HEK293T (cell line): ENCODE results near the gene VAT1.

Source experiments
- ARNT ChIP-seq: fragments of 450-650 bp; IDR thresholded peaks from 2 replicates; pipeline ENCODE4 v1.6.1; 2017; ENCODE audit warnings: mild to moderate bottlenecking
- BHLHE40 ChIP-seq: fragments of 450-650 bp; IDR thresholded peaks from 2 replicates; pipeline ENCODE4 v1.6.1; 2016; ENCODE audit warnings: mild to moderate bottlenecking, moderate library complexity, borderline replicate concordance
- ELF4 ChIP-seq: fragments of 450-650 bp; IDR thresholded peaks from 2 replicates; pipeline ENCODE4 v1.6.1; 2017; ENCODE audit warnings: antibody characterized with exemption
- FOXA1 ChIP-seq: fragments of 450-650 bp; IDR thresholded peaks from 2 replicates; pipeline ENCODE4 v1.6.1; 2016; ENCODE audit warnings: mild to moderate bottlenecking
- FOXM1 ChIP-seq: fragments of 450-650 bp; IDR thresholded peaks from 2 replicates; pipeline ENCODE4 v1.6.1; 2017; ENCODE audit warnings: mild to moderate bottlenecking, borderline replicate concordance
- L3MBTL2 ChIP-seq: fragments of 450-650 bp; conservative IDR thresholded peaks from 2 replicates; pipeline ENCODE4 v1.6.1; 2016; ENCODE audit warnings: mild to moderate bottlenecking
- LEF1 ChIP-seq: fragments of 450-650 bp; IDR thresholded peaks from 2 replicates; pipeline ENCODE4 v1.6.1; 2017; ENCODE audit warnings: mild to moderate bottlenecking, borderline replicate concordance
- NFRKB ChIP-seq: fragments of 450-650 bp; IDR thresholded peaks from 2 replicates; pipeline ENCODE4 v1.6.1; 2016; ENCODE audit warnings: mild to moderate bottlenecking, moderate library complexity
- PKNOX1 ChIP-seq: fragments of 450-650 bp; IDR thresholded peaks from 2 replicates; pipeline ENCODE4 v1.6.1; 2016
- SP1 ChIP-seq: fragments of 450-650 bp; IDR thresholded peaks from 2 replicates; pipeline ENCODE4 v1.6.1; 2017
- SUZ12 ChIP-seq: fragments of 450-650 bp; IDR thresholded peaks from 2 replicates; pipeline ENCODE4 v1.6.1; 2016; ENCODE audit warnings: mild to moderate bottlenecking
- TARDBP ChIP-seq: fragments of 450-650 bp; IDR thresholded peaks from 2 replicates; pipeline ENCODE4 v1.6.1; 2016
- ZNF384 ChIP-seq: fragments of 450-650 bp; IDR thresholded peaks from 2 replicates; pipeline ENCODE4 v1.6.1; 2016

- TF ChIP-seq SUZ12 = no peak
- no peak for TF ChIP-seq SP1
- no peak for TF ChIP-seq FOXA1
- TF ChIP-seq FOXM1 = no peak
- TF ChIP-seq ARNT = no peak
- TF ChIP-seq PKNOX1 = no peak
- TF ChIP-seq TARDBP = no peak
- TF ChIP-seq ELF4 = no peak
- no peak for TF ChIP-seq LEF1
- no peak for TF ChIP-seq NFRKB
- TF ChIP-seq ZNF384 = no peak
- TF ChIP-seq L3MBTL2 = no peak
- TF ChIP-seq BHLHE40 = no peak
Observed at GRCh38 chr17:43056051-43056450, 33.9 kb upstream of the VAT1 start.
